Measurements from ENCODE around the gene CABP7.

CABP7 gene

GRCh38 chr22:29719899-29720645, at the start of gene CABP7:
TSS of gene CABP7 (plus strand) at chr22:29720003. CDS start at chr22:29720425, 422 bp downstream.
- no peak for DNase-seq (ENCODE audit: low read depth)

- DNase-seq (ENCODE audit: low read depth): no peak
These were observed 49.2 kb upstream of the CABP7 start for GRCh38 chr22:29670626-29671025.

- no peak for DNase-seq (ENCODE audit: low read depth)
These were observed 46.3 kb upstream of the CABP7 start for GRCh38 chr22:29673361-29674066.

- DNase-seq (ENCODE audit: low read depth): no peak
These were observed 45.7 kb upstream of the CABP7 start for GRCh38 chr22:29674121-29674520.

DNA sequence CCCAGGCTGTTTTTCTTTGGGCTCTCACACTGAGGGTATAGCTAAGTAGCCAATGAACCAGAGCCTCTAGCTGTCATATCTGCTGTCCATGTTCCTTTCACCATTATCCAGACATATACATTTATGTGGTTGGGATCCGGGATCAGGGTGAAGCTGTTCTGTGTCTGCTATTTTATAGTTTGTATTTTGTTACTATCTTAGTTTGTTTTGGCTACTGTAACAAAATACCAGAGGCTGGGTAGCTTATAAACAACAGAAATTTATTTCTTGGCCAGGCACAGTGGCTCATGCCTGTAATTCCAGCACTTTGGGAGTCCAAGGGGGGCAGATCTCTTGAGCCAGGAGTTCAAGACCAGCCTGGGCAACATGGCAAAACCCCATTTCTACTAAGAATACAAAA, 40.5 kb upstream of the CABP7 start:
- peak; percentile 47 for DNase-seq (ENCODE audit: low read depth)

- DNase-seq (ENCODE audit: low read depth): no peak
These were observed 36.3 kb upstream of the CABP7 start for GRCh38 chr22:29683536-29683935.

DNA sequence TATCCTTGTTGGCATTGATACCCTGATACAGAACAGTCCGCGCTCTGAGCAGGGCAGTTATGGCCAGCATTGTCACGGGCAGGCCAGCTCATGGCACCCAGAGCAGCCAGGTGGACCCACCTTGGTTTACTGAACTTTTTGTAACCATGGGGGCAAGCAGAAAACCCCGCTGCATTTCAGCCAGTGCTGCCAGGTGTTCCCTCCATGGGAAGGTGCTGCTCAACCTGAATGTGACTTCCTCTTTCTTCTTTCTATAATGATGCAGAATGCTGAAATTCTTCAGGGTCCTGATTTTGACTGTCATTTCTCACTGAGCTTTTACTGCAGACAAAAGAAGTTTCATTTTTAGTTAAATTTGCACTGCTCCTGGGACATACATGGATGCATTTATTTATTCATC, 35.6 kb upstream of the CABP7 start:
- DNase-seq (ENCODE audit: low read depth): no peak

DNA sequence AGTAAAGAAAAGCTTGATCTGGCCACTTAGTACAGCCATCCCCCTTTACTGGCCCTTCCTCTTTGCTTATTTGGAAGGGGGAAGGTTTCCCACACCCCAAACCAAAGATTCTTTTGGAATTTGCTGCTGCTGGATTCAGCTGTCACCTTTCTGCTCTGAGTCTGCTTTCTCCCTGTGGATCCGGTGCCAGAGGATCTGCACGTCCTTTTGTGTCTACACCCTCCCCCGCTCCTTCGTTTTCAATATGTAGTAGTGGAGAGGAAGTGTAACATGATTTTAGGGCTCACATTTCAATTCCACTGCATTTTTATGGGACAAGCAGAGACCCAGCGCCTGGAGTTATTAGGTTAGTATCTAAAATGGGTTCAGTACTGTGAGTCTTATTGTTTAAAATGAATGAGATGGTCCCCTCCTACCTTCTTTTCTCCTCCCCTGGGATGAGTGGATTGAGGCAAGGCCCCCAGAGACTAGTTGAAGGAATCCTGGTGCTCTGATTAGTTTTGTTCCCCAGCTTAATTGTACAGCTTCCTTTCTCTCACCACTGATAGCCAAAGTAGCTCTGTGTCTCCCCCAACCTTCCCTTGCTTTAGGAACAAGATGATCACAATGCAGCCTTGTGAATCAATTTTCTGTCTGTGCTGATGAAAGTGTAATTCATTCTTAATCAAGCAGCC, 30.5 kb upstream of the CABP7 start:
- no peak for DNase-seq (ENCODE audit: low read depth)

GRCh38 chr22:29689880-29690213, 30.0 kb upstream of the CABP7 start:
- peak; percentile 60 for DNase-seq (ENCODE audit: low read depth)

GRCh38 chr22:29690476-29690875, 29.3 kb upstream of the CABP7 start:
- peak; percentile 62 for DNase-seq (ENCODE audit: low read depth)

- DNase-seq (ENCODE audit: low read depth): no peak
These were observed 28.0 kb upstream of the CABP7 start for GRCh38 chr22:29691636-29692326.

- no peak for DNase-seq (ENCODE audit: low read depth)
These were observed 27.5 kb upstream of the CABP7 start for GRCh38 chr22:29692327-29692640.

DNA sequence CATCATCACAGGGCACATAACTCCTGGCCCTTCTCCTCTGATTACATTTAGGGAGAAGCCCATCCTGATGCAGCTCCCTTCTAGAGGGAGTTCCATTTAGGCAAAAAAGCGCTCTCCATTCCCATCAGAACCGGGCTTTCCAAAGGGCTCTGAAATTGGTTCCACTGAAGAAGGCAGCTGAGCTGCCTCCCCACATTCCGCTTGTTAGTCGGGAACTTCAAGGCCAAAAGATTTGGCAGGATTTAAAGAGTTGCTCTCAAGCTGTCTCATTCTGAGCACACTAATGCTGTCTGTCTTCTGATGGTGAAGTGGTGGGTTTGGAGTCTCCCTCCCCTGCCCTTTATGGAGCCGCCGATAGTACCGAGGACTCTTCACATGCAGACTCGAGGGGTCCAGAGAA, 26.6 kb upstream of the CABP7 start:
- no peak for DNase-seq (ENCODE audit: low read depth)

DNA sequence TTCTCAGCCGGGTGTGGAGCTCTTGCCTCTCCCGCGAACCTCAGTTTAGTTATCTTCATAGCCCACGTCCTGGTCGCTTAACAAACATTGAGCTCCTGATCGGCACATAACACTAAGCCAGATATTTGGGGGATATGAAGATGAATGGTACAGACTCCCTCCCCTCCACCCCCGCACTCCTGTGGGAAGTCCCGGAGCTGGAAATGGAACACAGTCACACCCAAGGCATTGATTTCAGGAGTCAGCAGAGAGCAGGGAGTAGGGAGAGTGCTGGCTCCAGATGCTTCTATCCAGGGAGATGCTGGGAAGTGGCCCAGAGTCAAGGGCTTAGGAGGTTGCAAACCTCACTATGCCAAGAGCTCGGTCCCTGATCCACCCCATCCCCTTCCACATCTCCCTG, 26.1 kb upstream of the CABP7 start:
- no peak for DNase-seq (ENCODE audit: low read depth)

DNA sequence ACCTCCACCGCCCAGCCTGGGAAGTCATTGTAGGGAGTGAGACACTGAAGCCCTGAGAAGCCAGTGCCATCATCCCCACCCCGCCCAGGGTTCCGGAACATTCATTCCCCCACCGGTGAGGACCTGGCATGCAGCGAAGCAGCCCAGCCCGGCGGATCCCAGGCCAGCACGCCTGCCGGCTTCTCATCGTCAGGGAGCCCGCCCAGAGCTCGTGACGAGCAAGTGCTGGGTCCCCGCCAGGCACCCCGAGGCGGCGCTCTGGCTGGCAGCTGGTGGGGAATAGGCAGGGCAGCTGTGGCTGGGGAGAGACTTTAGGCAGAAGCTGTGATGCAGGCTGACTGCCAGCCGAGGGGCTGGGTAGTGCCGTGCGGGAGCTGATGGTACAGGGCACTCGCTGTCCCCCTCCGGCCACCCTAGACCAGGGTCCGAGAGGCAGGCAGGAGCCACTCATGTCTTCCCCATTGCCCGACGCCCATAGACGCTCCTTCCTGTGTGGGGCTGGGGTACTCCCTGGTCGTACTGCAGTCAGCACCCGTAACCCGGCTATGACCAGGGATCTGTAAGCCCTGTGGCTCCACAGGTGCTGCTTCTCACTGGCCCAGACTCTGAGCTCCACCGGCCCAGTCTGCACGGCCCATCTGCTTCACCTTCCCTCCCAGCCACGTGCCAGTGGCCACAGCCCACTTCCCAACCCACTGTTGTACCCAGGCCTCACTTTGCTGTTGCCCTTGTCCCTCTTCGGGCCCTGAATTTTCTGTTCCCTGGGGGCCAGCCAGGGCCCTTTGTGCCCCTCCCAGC, 24.5 kb upstream of the CABP7 start:
- DNase-seq (ENCODE audit: low read depth): no peak

DNA sequence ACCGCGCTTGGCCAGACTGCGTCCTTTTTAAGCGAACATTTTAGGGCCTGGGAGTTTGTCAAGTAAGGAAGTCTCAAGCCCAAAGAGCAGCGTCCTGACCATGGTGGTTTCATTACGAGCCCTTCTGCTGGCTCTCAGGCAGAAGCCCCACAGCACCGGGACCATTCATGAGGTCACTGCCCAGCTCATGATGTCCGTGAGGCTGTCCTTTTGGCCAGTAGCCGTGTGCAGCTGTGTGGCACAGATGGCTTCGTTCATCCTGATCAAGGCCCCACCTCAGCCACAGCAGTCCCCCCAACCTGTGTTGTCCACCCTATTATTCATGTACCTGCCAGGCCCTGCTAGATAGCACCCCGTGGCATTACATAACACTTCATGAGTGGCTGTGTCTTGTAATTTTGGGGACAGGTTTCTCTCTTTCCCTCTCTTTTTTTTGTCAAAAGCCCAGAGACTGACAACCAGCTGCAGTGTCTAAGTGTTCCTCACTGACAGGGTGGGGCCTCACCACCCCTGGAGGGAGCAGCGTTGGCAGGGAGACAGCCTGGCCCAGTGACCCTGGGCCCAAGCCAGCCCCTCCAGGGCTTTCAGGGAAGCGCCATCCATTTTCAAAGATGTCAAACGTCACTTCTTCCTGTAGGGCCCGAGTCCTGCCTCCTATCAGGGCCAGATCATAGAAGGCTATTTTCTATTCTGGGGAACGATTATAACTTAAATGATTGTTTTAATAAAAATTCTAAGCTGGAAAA, 21.8 kb upstream of the CABP7 start:
- DNase-seq (ENCODE audit: low read depth): no peak

GRCh38 chr22:29700206-29700899, 19.4 kb upstream of the CABP7 start:
- DNase-seq (ENCODE audit: low read depth): peak; percentile 74

DNA sequence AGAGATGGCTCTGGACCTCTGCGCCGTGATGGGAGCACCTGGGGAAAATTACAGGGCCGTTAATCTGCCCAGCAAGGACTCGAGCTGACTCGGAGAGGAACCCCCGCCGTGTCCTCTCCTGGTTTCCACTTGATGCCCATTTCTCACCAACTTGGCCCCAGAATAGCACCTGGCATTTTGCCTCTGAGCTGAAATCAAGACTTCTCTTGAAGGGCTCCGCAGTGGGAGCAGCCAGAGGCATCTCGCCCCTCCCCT, 19.0 kb upstream of the CABP7 start:
- no peak for DNase-seq (ENCODE audit: low read depth)

GRCh38 chr22:29701155-29701999, 18.4 kb upstream of the CABP7 start:
- DNase-seq (ENCODE audit: low read depth): peak; percentile 38
